GM23248 (cell line): Measurements from ENCODE around the gene NAT8L. TPM values are rescaled to one million over a fixed set of nuclear protein-coding genes. Genes with fewer than 3 reads are reported as not detected.

Experiments
- DNase-seq: peaks from one replicate; pipeline ENCODE4 v3.0.0-alpha.2; 2015
- H2AFZ ChIP-seq: fragments of 200-600 bp; sonication (generic); 2 replicates; pipeline ENCODE4 v1.6.1; 2016; ENCODE audit warnings: antibody characterized with exemption
- H3F3A ChIP-seq: fragments of 200-600 bp; sonication (generic); 2 replicates; pipeline ENCODE4 v1.6.1; 2016; ENCODE audit warnings: mild to moderate bottlenecking, antibody characterized with exemption, mixed run types; ENCODE audit not compliant: insufficient read depth
- H3K27ac ChIP-seq: fragments of 200-600 bp; sonication (generic); 2 replicates; pipeline ENCODE4 v1.5.1; 2016; ENCODE audit warnings: mild to moderate bottlenecking
- H3K27me3 ChIP-seq: fragments of 200-600 bp; sonication (generic); replicated peaks from 2 replicates; pipeline ENCODE4 v1.6.1; 2016; ENCODE audit warnings: mild to moderate bottlenecking; ENCODE audit not compliant: insufficient read depth
- H3K36me3 ChIP-seq: fragments of 200-600 bp; sonication (generic); 2 replicates; pipeline ENCODE4 v1.6.1; 2016; ENCODE audit warnings: low read depth, mild to moderate bottlenecking
- H3K4me1 ChIP-seq: fragments of 200-600 bp; sonication (generic); 2 replicates; pipeline ENCODE4 v1.6.1; 2016; ENCODE audit warnings: mild to moderate bottlenecking; ENCODE audit not compliant: insufficient read depth
- H3K4me2 ChIP-seq: fragments of 200-600 bp; sonication (generic); one replicate; pipeline ENCODE4 v1.6.1; 2016; ENCODE audit warnings: mild to moderate bottlenecking; ENCODE audit not compliant: unreplicated experiment
- H3K4me3 ChIP-seq: fragments of 200-600 bp; sonication (generic); 2 replicates; pipeline ENCODE4 v1.5.1; 2016; ENCODE audit warnings: mild to moderate bottlenecking
- H3K79me2 ChIP-seq: fragments of 200-600 bp; sonication (generic); 2 replicates; pipeline ENCODE4 v1.6.1; 2016; ENCODE audit warnings: mild to moderate bottlenecking; ENCODE audit not compliant: insufficient read depth
- H3K9ac ChIP-seq: fragments of 200-600 bp; sonication (generic); 2 replicates; pipeline ENCODE4 v1.6.1; 2016; ENCODE audit warnings: mild to moderate bottlenecking
- H3K9me2 ChIP-seq: fragments of 200-600 bp; sonication (generic); 2 replicates; pipeline ENCODE4 v1.6.1; 2016; ENCODE audit warnings: mixed run types, mild to moderate bottlenecking, moderate library complexity; ENCODE audit not compliant: insufficient read depth
- H3K9me3 ChIP-seq: fragments of 200-600 bp; sonication (generic); one replicate; pipeline ENCODE4 v1.6.1; 2017; ENCODE audit warnings: low read depth
- H4K20me1 ChIP-seq: fragments of 200-600 bp; sonication (generic); 2 replicates; pipeline ENCODE4 v1.6.0; 2016; ENCODE audit not compliant: insufficient read depth
- EZH2 ChIP-seq: fragments of 200-600 bp; sonication (generic); IDR thresholded peaks from 2 replicates; pipeline ENCODE4 v1.6.1; 2018; ENCODE audit warnings: antibody characterized with exemption, mild to moderate bottlenecking; ENCODE audit not compliant: insufficient read depth, poor library complexity, severe bottlenecking
- EZH2phosphoT487 ChIP-seq: fragments of 200-600 bp; sonication (generic); IDR thresholded peaks from 2 replicates; pipeline ENCODE4 v1.6.1; 2018; ENCODE audit warnings: antibody characterized with exemption, moderate library complexity, mild to moderate bottlenecking, low read depth; ENCODE audit not compliant: insufficient read depth
- WGBS, 2 experiments: methylation state at CpG; one replicate each; pipeline ENCODE4 v1.1.6; 2015 to 2017; ENCODE audit warnings: low lambda C conversion rate in 2 of 2, low coverage in 1 of 2; ENCODE audit errors: missing lambda C conversion rate in 2 of 2; 5-methylcytosine and 5-hydroxymethylcytosine counted together
- in situ Hi-C: fragments of 300-500 bp; cut with MboI; formaldehyde crosslinking; loops from 2 replicates; pipeline ENCODE4 v1.15.0; 2020
- polyA plus RNA-seq: library from polyadenylated mRNA; unstranded; fragments of >200 nt; fragmentation: Nextera tagmentation; extraction: Ambion mirVana; gene quantifications from 2 replicates; pipeline ENCODE4 v1.2.1, GENCODE V29; 2016
- total RNA-seq: library from RNA; depleted of rRNA; stranded (reverse); fragments of >200 nt; shearing (Covaris generic); gene quantifications from 2 replicates; pipeline ENCODE4 v1.2.3, GENCODE V29; 2014

Gene NAT8L
- total and polyA plus RNA-seq, 2 experiments from 2014 or later = 0.03 TPM; not detected in 1

DNA sequence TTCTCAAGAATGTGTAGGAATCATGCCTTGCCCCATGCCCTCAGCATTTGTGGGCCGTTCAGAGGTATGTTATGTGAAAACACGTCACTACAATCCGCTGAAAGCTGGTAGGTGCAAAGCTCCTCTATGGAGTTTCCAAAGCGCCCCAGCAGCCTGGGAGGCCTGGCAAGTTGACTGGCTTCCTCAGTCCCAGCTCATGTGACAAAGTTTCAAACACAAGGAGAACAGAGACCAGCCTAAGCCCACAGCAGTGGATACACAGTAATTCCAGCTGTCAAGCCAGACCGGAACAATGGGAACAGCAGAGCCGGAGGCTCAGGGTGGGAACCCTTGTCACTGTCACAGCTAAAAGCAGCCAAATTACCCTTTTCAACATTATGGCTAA, 33.5 kb downstream of the NAT8L start:
- in situ Hi-C loops = no loop called here
- H3K9ac ChIP-seq = no peak overlapping the region
- no peaks in the 10 kb centered on the region for H3K27me3 ChIP-seq
- no peak overlapping the region for H3K4me2 ChIP-seq
- DNase-seq = no peak
- H3K79me2 ChIP-seq = no peaks in the 10 kb centered on the region
- no peaks in the 10 kb centered on the region for H3K9me2 ChIP-seq
- H2AFZ ChIP-seq = no peak overlapping the region
- H3K4me1 ChIP-seq = no peaks in the 10 kb centered on the region
- TF ChIP-seq EZH2 = no peak
- TF ChIP-seq EZH2phosphoT487 = no peak
- H3K4me3 ChIP-seq = no peak overlapping the region
- 78 to 86% methylated on average over 6 of the region's 6 CpGs for WGBS, 2 experiments
- H3K36me3 ChIP-seq = no peaks in the 10 kb centered on the region
- H4K20me1 ChIP-seq = no peaks in the 10 kb centered on the region
- no peaks in the 10 kb centered on the region for H3F3A ChIP-seq
- no peaks in the 10 kb centered on the region for H3K9me3 ChIP-seq
- H3K27ac ChIP-seq = no peak overlapping the region

DNA sequence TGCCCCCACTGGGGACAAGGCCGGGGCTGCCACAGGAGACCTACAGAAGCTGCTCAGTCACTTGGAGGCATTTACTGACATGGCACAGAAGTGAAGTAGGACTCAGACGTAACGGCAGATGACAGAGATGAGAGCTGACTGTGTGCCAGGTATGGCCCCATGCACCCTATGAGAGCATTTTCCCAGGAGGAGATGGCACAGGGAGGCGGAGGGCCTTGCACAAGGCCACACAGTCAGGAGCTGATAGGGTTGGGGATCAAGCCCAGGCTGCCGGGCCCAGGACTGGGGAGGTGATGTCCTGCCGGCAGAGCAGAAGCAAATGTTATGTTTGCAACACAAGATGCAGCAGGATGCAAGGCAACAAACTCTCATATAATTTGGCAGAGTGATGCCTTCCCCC, 34.1 kb downstream of the NAT8L start:
- Histone ChIP-seq H3K36me3 (no peaks in the 10 kb centered on the region), H3K4me3 (no peak overlapping the region), H2AFZ (no peak overlapping the region), H3K9me3 (no peaks in the 10 kb centered on the region), H3K4me1 (no peaks in the 10 kb centered on the region), H3K9me2 (no peaks in the 10 kb centered on the region), H3K79me2 (no peaks in the 10 kb centered on the region), H3K4me2 (no peak overlapping the region), H3K9ac (no peak overlapping the region), H3F3A (no peaks in the 10 kb centered on the region), H3K27me3 (no peaks in the 10 kb centered on the region), H3K27ac (no peak overlapping the region), H4K20me1 (no peaks in the 10 kb centered on the region)
- no peak for DNase-seq
- no peak for TF ChIP-seq EZH2phosphoT487
- TF ChIP-seq EZH2 = no peak
- 79 to 86% methylated on average over 6 of the region's 6 CpGs for WGBS, 2 experiments
- in situ Hi-C loops = no loop called here

DNA sequence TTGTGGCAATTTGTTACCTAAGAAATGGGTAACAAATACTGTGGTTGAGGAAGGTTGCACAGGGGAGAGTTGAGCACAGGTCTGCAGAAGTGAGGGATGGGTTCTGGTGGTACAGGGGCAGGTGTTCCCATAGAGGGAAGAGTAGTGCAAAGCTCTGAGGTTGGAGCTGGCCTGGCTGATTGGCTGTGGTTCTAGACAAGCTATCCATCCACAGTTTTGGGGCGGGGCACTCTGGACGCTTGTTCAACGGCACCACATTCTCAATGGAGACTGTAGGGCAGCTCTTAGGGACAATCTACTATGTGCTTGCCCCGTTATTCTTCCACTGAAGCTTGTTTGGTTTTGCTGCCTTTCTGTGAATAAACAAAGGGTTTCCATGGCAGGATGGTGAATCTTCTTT, 35.4 kb downstream of the NAT8L start:
- no peak overlapping the region for H3K27ac ChIP-seq
- H3K36me3 ChIP-seq = no peaks in the 10 kb centered on the region
- H3K9ac ChIP-seq = no peak overlapping the region
- no peaks in the 10 kb centered on the region for H3K79me2 ChIP-seq
- H3K4me1 ChIP-seq = no peaks in the 10 kb centered on the region
- in situ Hi-C loops = no loop called here
- 78 to 84% methylated on average over 4 of the region's 4 CpGs for WGBS, 2 experiments
- no peak overlapping the region for H3K4me3 ChIP-seq
- H3F3A ChIP-seq = no peaks in the 10 kb centered on the region
- no peaks in the 10 kb centered on the region for H3K27me3 ChIP-seq
- H3K9me2 ChIP-seq = no peaks in the 10 kb centered on the region
- H3K4me2 ChIP-seq = no peak overlapping the region
- no peak overlapping the region for H2AFZ ChIP-seq
- no peak for DNase-seq
- TF ChIP-seq EZH2 (no peak), EZH2phosphoT487 (no peak)
- no peaks in the 10 kb centered on the region for H3K9me3 ChIP-seq
- no peaks in the 10 kb centered on the region for H4K20me1 ChIP-seq

DNA sequence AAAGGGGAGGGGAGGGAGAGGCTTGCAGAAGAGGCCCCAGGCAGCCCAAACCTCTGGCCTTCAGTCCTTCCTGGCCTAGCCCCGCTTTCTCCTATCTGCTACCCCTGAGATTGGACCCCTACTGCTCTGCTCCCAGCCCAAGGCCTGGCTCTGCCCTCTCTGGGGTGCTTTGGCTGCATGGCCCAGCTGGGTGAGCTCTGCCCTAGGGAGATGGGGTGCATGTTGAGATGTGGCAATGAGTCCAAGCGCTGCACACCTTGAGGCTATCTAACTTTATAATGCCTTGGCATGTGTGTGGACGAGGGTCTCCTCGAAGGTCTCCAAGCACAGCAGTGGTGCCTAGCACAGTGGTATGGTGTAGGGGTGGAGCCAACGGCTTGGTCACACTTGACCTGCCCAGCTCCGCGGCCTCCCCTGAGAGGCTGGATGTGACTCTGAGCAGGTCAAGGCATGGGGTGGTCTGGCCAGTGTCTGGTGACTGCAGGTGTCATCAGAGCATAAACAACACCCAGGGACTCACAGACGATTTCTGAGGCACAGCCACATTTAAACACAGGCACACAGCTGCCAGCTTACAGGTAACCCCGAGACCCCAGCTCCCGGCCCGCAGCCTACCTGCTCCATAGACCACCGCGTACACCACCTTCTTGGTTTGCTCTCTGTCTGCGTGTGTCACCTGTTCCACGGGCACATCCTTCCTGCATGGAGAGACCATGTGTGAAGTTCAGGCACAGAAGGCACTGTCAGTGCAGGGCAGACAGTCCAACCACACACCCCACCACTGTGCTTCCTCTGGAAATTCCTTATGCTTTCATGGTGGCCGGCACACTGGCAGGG, 36.3 kb downstream of the NAT8L start:
- Histone ChIP-seq H3K4me3 (no peak overlapping the region), H3K36me3 (no peaks in the 10 kb centered on the region), H3K79me2 (no peaks in the 10 kb centered on the region), H3K4me1 (no peaks in the 10 kb centered on the region), H3K27me3 (no peaks in the 10 kb centered on the region), H3K9me2 (no peaks in the 10 kb centered on the region), H4K20me1 (no peaks in the 10 kb centered on the region), H2AFZ (no peak overlapping the region), H3F3A (no peaks in the 10 kb centered on the region), H3K4me2 (no peak overlapping the region), H3K27ac (no peak overlapping the region), H3K9ac (no peak overlapping the region), H3K9me3 (no peaks in the 10 kb centered on the region)
- 79 to 84% methylated on average over 16 of the region's 16 CpGs for WGBS, 2 experiments
- in situ Hi-C loops = no loop called here
- DNase-seq = no peak
- TF ChIP-seq EZH2phosphoT487 (no peak), EZH2 (no peak)
